Measurements from ENCODE around the gene CACNB2.

GRCh38 chr10:18196806-18197550, 56.8 kb downstream of the CACNB2 start:
- TF ChIP-seq GATA2 (IDR thresholded peaks at IDR 0.05; ENCODE audit: low read depth, low read length) (no peak), GATA3 (IDR thresholded peaks at IDR 0.05; ENCODE audit: low read depth, low read length) (no peak)

All from SH-SY5Y (cell line).